MCF 10A (cell line): ENCODE results near the gene TAF10. TPM values are rescaled to one million over a fixed set of nuclear protein-coding genes. Genes with fewer than 3 reads are reported as not detected.

Source experiments
- BruUV-seq: library from RNA; stranded (reverse); fragments of 400-500 nt; replicated peaks from 2 replicates; lab custom pipeline; 2021; lab: Mats Ljungman, UMichigan
- CTCF ChIA-PET: fragments of 300-600 bp; sonication (Branson Sonifier 250); formaldehyde crosslinking; extraction: SDS; loops from one replicate; lab custom pipeline; 2021; ENCODE audit warnings: antibody characterized with exemption, inconsistent platforms; lab: Yijun Ruan, JAX
- POLR2A ChIA-PET: fragments of 300-600, 350-650 bp; sonication (Branson Sonifier 250); formaldehyde crosslinking; extraction: SDS; loops from one replicate; lab custom pipeline; 2020; ENCODE audit warnings: antibody characterized with exemption, inconsistent platforms; lab: Yijun Ruan, JAX
- DNase-seq: peaks from one replicate; pipeline ENCODE4 v3.0.0-alpha.2; 2018; ENCODE audit not compliant: unreplicated experiment
- H3K27ac Mint-ChIP-seq: one replicate; pipeline ENCODE4 v1.8.0; 2022; ENCODE audit warnings: mild to moderate bottlenecking, low read depth, mixed read lengths; ENCODE audit not compliant: unreplicated experiment
- H3K27me3 Mint-ChIP-seq: one replicate; pipeline ENCODE4 v1.8.0; 2022; ENCODE audit warnings: mixed read lengths; ENCODE audit not compliant: insufficient read depth, unreplicated experiment
- H3K36me3 Mint-ChIP-seq: one replicate; pipeline ENCODE4 v1.8.0; 2022; ENCODE audit warnings: mild to moderate bottlenecking, moderate library complexity, mixed read lengths; ENCODE audit not compliant: insufficient read depth, unreplicated experiment
- H3K4me1 Mint-ChIP-seq: one replicate; pipeline ENCODE4 v1.8.0; 2022; ENCODE audit warnings: mixed read lengths; ENCODE audit not compliant: insufficient read depth, unreplicated experiment
- H3K4me3 Mint-ChIP-seq: one replicate; pipeline ENCODE4 v1.8.0; 2022; ENCODE audit warnings: mild to moderate bottlenecking, moderate library complexity, mixed read lengths; ENCODE audit not compliant: unreplicated experiment
- H3K9me3 Mint-ChIP-seq: one replicate; pipeline ENCODE4 v1.8.0; 2022; ENCODE audit warnings: mixed read lengths; ENCODE audit not compliant: unreplicated experiment
- intact Hi-C: fragments of 100-400 bp; cut with micrococcal nuclease; formaldehyde crosslinking; loops from 2 replicates; pipeline ENCODE4 v1.14.1; 2022
- total RNA-seq: library from RNA; stranded (reverse); gene quantifications from 2 replicates; pipeline ENCODE4 v1.2.3, GENCODE V29; 2022
- TF ChIP-seq, protein P1 (sequence below): fragments of 200-600 bp; IDR thresholded peaks from one replicate; pipeline ENCODE4 v1.8.0; 2022; ENCODE audit warnings: antibody characterized with exemption, mild to moderate bottlenecking; ENCODE audit not compliant: unreplicated experiment

Gene TAF10
- total RNA-seq, 1 experiment from 2014 or later, result 157 TPM

DNA sequence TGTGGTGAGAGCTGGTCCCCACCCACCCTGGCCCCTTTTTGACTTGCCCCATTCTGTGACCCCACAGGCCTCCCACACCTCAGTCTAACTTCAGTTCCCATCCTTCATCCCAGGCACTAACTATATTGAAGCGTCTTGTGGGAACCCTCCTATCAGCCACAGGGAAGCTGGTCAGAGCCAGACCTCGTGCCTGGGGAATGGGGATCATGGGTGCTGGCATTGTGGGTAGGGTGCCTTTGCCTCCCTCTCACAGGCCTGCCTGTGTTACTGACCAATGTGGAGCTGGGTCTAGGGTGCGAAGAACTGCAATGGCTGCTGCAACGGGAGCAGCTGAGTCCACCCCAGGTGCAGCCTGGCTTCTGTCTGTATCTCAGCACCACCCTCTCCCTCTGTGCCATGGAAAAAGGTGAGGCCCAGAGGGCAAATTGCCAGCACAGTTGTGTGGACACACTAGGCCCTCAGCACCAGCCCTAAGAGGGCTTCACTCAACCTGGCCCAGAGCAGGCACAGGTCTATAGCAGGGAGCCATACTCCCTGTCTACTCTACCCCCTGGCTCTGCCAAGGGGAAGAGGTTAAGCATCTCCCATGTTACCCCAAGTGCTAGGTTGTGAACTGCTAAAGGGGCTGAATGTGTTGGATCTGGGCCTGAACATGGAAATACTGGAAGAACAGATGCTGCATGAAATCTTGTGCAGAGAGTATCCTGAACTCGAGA lies 45.9 kb downstream of the TAF10 start:
- BruUV-seq, result no TSS peak
- Mint-ChIP-seq H3K4me3 (no peak overlapping the region), H3K9me3 (no peaks in the 10 kb centered on the region), H3K27ac (no peak overlapping the region), H3K36me3 (no peaks in the 10 kb centered on the region), H3K4me1 (peaks cover 26% of the 10 kb centered on the region), H3K27me3 (no peaks in the 10 kb centered on the region)
- intact Hi-C loops, result no loop called here
- CTCF ChIA-PET, result interaction anchor here (0.6 kb wide), 1 partner anchor 896 kb away, joined by 3 read pairs; no protein-coding TSS in a partner anchor
- no peak for DNase-seq
- TF ChIP-seq, protein P1, sequence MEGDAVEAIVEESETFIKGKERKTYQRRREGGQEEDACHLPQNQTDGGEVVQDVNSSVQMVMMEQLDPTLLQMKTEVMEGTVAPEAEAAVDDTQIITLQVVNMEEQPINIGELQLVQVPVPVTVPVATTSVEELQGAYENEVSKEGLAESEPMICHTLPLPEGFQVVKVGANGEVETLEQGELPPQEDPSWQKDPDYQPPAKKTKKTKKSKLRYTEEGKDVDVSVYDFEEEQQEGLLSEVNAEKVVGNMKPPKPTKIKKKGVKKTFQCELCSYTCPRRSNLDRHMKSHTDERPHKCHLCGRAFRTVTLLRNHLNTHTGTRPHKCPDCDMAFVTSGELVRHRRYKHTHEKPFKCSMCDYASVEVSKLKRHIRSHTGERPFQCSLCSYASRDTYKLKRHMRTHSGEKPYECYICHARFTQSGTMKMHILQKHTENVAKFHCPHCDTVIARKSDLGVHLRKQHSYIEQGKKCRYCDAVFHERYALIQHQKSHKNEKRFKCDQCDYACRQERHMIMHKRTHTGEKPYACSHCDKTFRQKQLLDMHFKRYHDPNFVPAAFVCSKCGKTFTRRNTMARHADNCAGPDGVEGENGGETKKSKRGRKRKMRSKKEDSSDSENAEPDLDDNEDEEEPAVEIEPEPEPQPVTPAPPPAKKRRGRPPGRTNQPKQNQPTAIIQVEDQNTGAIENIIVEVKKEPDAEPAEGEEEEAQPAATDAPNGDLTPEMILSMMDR, result no peak
- POLR2A ChIA-PET, result interaction anchor here (0.9 kb wide), 1 partner anchor 11 kb away, joined by 3 read pairs; no protein-coding TSS in a partner anchor

DNA sequence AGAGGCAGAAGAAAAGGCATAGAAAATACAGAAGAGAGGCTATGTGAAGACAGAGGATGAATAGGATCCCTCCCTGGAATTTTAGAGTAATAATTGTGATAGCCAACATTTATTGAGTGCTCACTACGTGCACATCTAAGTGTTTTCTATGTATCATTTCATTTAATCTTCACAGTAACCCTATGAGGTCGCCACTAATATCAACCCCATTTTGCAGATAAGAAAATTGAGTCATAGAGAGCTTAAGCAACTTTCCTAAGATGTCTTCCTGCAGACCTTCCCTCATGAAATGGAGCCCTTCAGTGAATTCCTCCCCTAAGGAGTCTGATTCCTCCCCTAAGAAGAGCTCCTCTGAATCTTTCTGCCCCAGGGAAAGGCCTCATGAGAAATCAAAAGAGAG lies 46.7 kb downstream of the TAF10 start:
- no peak for DNase-seq
- TF ChIP-seq, protein P1, result no peak
- ChIA-PET CTCF (interaction anchor here (0.6 kb wide), 1 partner anchor 897 kb away, joined by 3 read pairs; no protein-coding TSS in a partner anchor), POLR2A (interaction anchor here (0.9 kb wide), 1 partner anchor 12 kb away, joined by 3 read pairs; no protein-coding TSS in a partner anchor)
- peaks cover 26% of the 10 kb centered on the region for H3K4me1 Mint-ChIP-seq
- intact Hi-C loops, result no loop called here
- H3K27ac Mint-ChIP-seq, result no peak overlapping the region
- no peaks in the 10 kb centered on the region for H3K27me3 Mint-ChIP-seq
- no peaks in the 10 kb centered on the region for H3K9me3 Mint-ChIP-seq
- BruUV-seq, result no TSS peak
- H3K36me3 Mint-ChIP-seq, result no peaks in the 10 kb centered on the region
- H3K4me3 Mint-ChIP-seq, result no peak overlapping the region

DNA sequence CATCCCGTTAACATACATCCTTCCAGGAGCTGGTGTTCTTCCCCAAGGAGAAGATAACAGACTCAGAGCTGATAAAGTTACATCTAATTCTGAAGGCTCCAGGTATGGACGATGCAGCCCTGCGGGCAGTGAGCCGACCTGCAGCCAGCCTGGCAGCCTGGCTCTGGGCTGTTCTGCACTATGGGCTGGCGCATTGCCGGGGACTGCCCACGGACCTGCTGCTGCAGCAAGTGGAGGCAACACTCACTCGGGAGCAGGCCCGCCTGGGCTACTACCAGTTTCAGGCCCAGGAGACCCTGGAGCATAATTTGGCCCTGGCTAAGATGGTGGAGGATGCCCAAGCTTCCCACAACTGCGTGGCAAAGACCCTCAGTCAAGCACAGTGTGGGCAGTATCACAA lies 48.3 kb downstream of the TAF10 start:
- DNase-seq, result no peak
- H3K4me3 Mint-ChIP-seq, result no peak overlapping the region
- H3K27me3 Mint-ChIP-seq, result no peaks in the 10 kb centered on the region
- peaks cover 5% of the 10 kb centered on the region for H3K36me3 Mint-ChIP-seq
- POLR2A ChIA-PET, result interaction anchor here (0.6 to 0.9 kb wide), 2 partner anchors 12 to 56 kb away, joined by 3 read pairs; partner anchors contain the start of gene TPP1
- no peak overlapping the region for H3K27ac Mint-ChIP-seq
- BruUV-seq, result no TSS peak
- H3K9me3 Mint-ChIP-seq, result no peaks in the 10 kb centered on the region
- intact Hi-C loops, result no loop called here
- CTCF ChIA-PET, result interaction anchor here (1.3 to 1.7 kb wide), 3 partner anchors 59 to 184 kb away, joined by 4 to 5 read pairs (median 4); no protein-coding TSS in a partner anchor
- H3K4me1 Mint-ChIP-seq, result peaks cover 15% of the 10 kb centered on the region
- TF ChIP-seq, protein P1, result no peak

DNA sequence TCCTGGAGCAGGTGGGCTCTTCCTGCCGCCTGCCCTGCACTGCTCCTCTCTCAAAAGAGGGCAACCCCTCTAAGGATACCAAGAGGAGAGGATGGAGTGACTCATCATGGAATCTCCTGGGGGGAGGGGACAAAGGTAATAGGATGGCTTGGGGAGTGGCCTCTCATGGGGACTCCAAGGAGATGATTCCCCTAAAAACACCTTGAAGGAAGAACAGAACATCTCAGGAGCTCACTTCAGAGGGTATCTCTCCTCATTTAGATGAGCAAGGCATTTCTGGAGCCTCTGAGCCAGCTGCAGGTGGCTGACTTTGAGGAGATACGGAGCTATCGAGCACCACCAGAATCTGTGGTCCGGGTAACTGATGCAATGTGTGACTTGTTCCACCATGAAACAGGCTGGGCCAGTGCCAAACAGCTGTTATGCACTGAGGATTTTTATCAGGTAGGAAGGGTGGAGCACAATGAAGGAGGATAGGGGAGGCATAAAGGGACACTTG lies 48.8 kb downstream of the TAF10 start:
- no peaks in the 10 kb centered on the region for H3K27me3 Mint-ChIP-seq
- no peak overlapping the region for H3K4me3 Mint-ChIP-seq
- H3K9me3 Mint-ChIP-seq, result no peaks in the 10 kb centered on the region
- H3K27ac Mint-ChIP-seq, result no peak overlapping the region
- TF ChIP-seq, protein P1, result no peak
- intact Hi-C loops, result no loop called here
- ChIA-PET CTCF (interaction anchor here (1.3 to 1.7 kb wide), 3 partner anchors 10 to 184 kb away, joined by 3 to 5 read pairs (median 4); no protein-coding TSS in a partner anchor), POLR2A (interaction anchor here (0.7 to 0.9 kb wide), 2 partner anchors 12 to 108 kb away, joined by 3 read pairs; no protein-coding TSS in a partner anchor)
- no TSS peak for BruUV-seq
- peaks cover 5% of the 10 kb centered on the region for H3K36me3 Mint-ChIP-seq
- peak; percentile 16 for DNase-seq
- peaks cover 11% of the 10 kb centered on the region for H3K4me1 Mint-ChIP-seq
